RWPE2 (cell line): Measurements from ENCODE around the gene TRIM69.
A peak's percentile ranks its signal among the peaks of the same experiment; 100 is the strongest.

ENCODE experiments used
- ATAC-seq: fragments of 200-7000 bp; cut with Tn5 transposase; 3 replicates; pipeline ENCODE4 v1.9.1; 2021; ENCODE audit warnings: low read depth
- DNase-seq: peaks from one replicate; pipeline ENCODE4 v3.0.0-alpha.2; 2020; ENCODE audit warnings: low spot score
- H3K27ac ChIP-seq: fragments of 450-650 bp; 2 replicates; pipeline ENCODE4 v1.5.1; 2017; ENCODE audit warnings: mild to moderate bottlenecking; ENCODE audit not compliant: poor library complexity, severe bottlenecking
- H3K27me3 ChIP-seq: fragments of 250-450 bp; sonication (Bioruptor Pico); 2 replicates; pipeline ENCODE4 v1.5.1; 2021; ENCODE audit warnings: mild to moderate bottlenecking, moderate library complexity; ENCODE audit not compliant: insufficient read depth, poor library complexity, severe bottlenecking
- H3K36me3 ChIP-seq: fragments of 250-450 bp; sonication (Bioruptor Pico); 2 replicates; pipeline ENCODE4 v1.5.1; 2020; ENCODE audit warnings: low read depth, mild to moderate bottlenecking, moderate library complexity
- H3K4me1 ChIP-seq: fragments of 250-450 bp; sonication (Bioruptor Pico); 2 replicates; pipeline ENCODE4 v1.5.1; 2021; ENCODE audit warnings: mild to moderate bottlenecking, moderate library complexity; ENCODE audit not compliant: insufficient read depth, poor library complexity, severe bottlenecking
- H3K4me3 ChIP-seq: fragments of 250-450 bp; sonication (Bioruptor Pico); 2 replicates; pipeline ENCODE4 v1.5.1; 2021; ENCODE audit warnings: mild to moderate bottlenecking, moderate library complexity; ENCODE audit not compliant: severe bottlenecking
- H3K9me3 ChIP-seq: fragments of 250-450 bp; sonication (Bioruptor Pico); 2 replicates; pipeline ENCODE4 v1.5.1; 2021; ENCODE audit warnings: mild to moderate bottlenecking, moderate library complexity; ENCODE audit not compliant: severe bottlenecking
- CTCF ChIP-seq: fragments of 450-650 bp; IDR thresholded peaks from one replicate; pipeline ENCODE4 v1.5.1; 2017; ENCODE audit warnings: mild to moderate bottlenecking, moderate library complexity; ENCODE audit not compliant: poor library complexity, severe bottlenecking

The TRIM69 gene

GRCh38 chr15:44706401-44706800 is 29.9 kb upstream of the TRIM69 start:
- no peak for ATAC-seq

GRCh38 chr15:44706946-44707636 is 29.2 kb upstream of the TRIM69 start:
- H3K9me3 ChIP-seq = no peaks in the 10 kb centered on the region
- no peaks in the 10 kb centered on the region; the same call in 1 of the 2 replicates for H3K36me3 ChIP-seq
- H3K27me3 ChIP-seq = no peaks in the 10 kb centered on the region
- no peak overlapping the region for H3K4me3 ChIP-seq
- DNase-seq (no peak), ATAC-seq (peak; percentile 8; the same call in 1 of the 3 replicates)
- TF ChIP-seq CTCF = no peak
- no peak overlapping the region for H3K27ac ChIP-seq
- H3K4me1 ChIP-seq = peaks cover 5% of the 10 kb centered on the region

More at GRCh38 chr15:44706401-44706800, 29.9 kb upstream of the TRIM69 start:
- H3K4me3 ChIP-seq = no peak overlapping the region
- DNase-seq = no peak
- peaks cover 5% of the 10 kb centered on the region for H3K4me1 ChIP-seq
- H3K9me3 ChIP-seq = no peaks in the 10 kb centered on the region
- H3K27me3 ChIP-seq = no peaks in the 10 kb centered on the region
- H3K36me3 ChIP-seq = no peaks in the 10 kb centered on the region
- no peak for TF ChIP-seq CTCF
- no peak overlapping the region for H3K27ac ChIP-seq

- no peaks in the 10 kb centered on the region for H3K9me3 ChIP-seq
- ATAC-seq (no peak), DNase-seq (no peak)
- H3K27ac ChIP-seq = peak overlapping the region; percentile 58
- peaks cover 10% of the 10 kb centered on the region for H3K4me1 ChIP-seq
- peaks cover 20% of the 10 kb centered on the region for H3K36me3 ChIP-seq
- H3K4me3 ChIP-seq = peak overlapping the region; percentile 89
- H3K27me3 ChIP-seq = no peaks in the 10 kb centered on the region
- TF ChIP-seq CTCF = peak; percentile 86
These were observed 25.9 kb upstream of the TRIM69 start for GRCh38 chr15:44710236-44711095.

- TF ChIP-seq CTCF = peak; percentile 50
- peaks cover 10% of the 10 kb centered on the region for H3K4me1 ChIP-seq
- H3K27ac ChIP-seq = peak within 1 kb of the TSS; percentile 58
- peak within 1 kb of the TSS; percentile 89 for H3K4me3 ChIP-seq
- no peaks in the 10 kb centered on the region for H3K27me3 ChIP-seq
- no peaks in the 10 kb centered on the region for H3K9me3 ChIP-seq
- peaks cover 27% of the 10 kb centered on the region for H3K36me3 ChIP-seq
- peak; percentile 97 for DNase-seq
- ATAC-seq = peak; percentile 92
These were observed 25.1 kb upstream of the TRIM69 start, which contains the start of the genes B2M and PATL2 for GRCh38 chr15:44711096-44711742. B2M (plus strand) TSS chr15:44711517; CDS start chr15:44711547, 30 bp downstream. PATL2 (minus strand) TSS chr15:44711323; CDS start chr15:44676490, 34,833 bp downstream.
